ENCODE measurements around the gene GNA12.
A peak's percentile ranks its signal among the peaks of the same experiment; 100 is the strongest.

GNA12 gene

GRCh38 chr7:2792856-2793487, 51.1 kb downstream of the GNA12 start:
- no peak overlapping the region for H3K4me3 ChIP-seq (ENCODE audit: low read depth, low read length)
- DNase-seq (ENCODE audit: low read depth) = no peak

- no peak for DNase-seq (ENCODE audit: low read depth)
- H3K4me3 ChIP-seq (ENCODE audit: low read depth, low read length) = no peak overlapping the region
Observed at GRCh38 chr7:2792235-2792634, 51.9 kb downstream of the GNA12 start.

GRCh38 chr7:2791390-2791789, 52.7 kb downstream of the GNA12 start:
- DNase-seq (ENCODE audit: low read depth) = no peak
- H3K4me3 ChIP-seq (ENCODE audit: low read depth, low read length) = no peak overlapping the region

GRCh38 chr7:2787251-2787951, 56.7 kb downstream of the GNA12 start:
- H3K4me3 ChIP-seq (ENCODE audit: low read depth, low read length) = no peak overlapping the region
- DNase-seq (ENCODE audit: low read depth) = no peak

- no peak for DNase-seq (ENCODE audit: low read depth)
- no peak overlapping the region for H3K4me3 ChIP-seq (ENCODE audit: low read depth, low read length)
Observed at GRCh38 chr7:2786607-2787116, 57.4 kb downstream of the GNA12 start.

- no peak for DNase-seq (ENCODE audit: low read depth)
Observed at GRCh38 chr7:2785071-2785500, 59.0 kb downstream of the GNA12 start.

GRCh38 chr7:2782565-2782964, 61.5 kb downstream of the GNA12 start:
- H3K4me3 ChIP-seq (ENCODE audit: low read depth, low read length) = no peak overlapping the region
- DNase-seq (ENCODE audit: low read depth) = no peak

More at GRCh38 chr7:2785071-2785500, 59.0 kb downstream of the GNA12 start:
- no peak overlapping the region for H3K4me3 ChIP-seq (ENCODE audit: low read depth, low read length)

- DNase-seq (ENCODE audit: low read depth) = no peak
- H3K4me3 ChIP-seq (ENCODE audit: low read depth, low read length) = no peak overlapping the region
Observed at GRCh38 chr7:2782121-2782520, 62.0 kb downstream of the GNA12 start.

GRCh38 chr7:2781636-2782035, 62.5 kb downstream of the GNA12 start:
- peak; percentile 56 for DNase-seq (ENCODE audit: low read depth)
- H3K4me3 ChIP-seq (ENCODE audit: low read depth, low read length) = no peak overlapping the region

- no peak overlapping the region for H3K4me3 ChIP-seq (ENCODE audit: low read depth, low read length)
- DNase-seq (ENCODE audit: low read depth) = no peak
Observed at GRCh38 chr7:2779051-2779450, 65.1 kb downstream of the GNA12 start.

GRCh38 chr7:2777898-2778535, 66.1 kb downstream of the GNA12 start:
- no peak overlapping the region for H3K4me3 ChIP-seq (ENCODE audit: low read depth, low read length)
- no peak for DNase-seq (ENCODE audit: low read depth)

- no peak for DNase-seq (ENCODE audit: low read depth)
- H3K4me3 ChIP-seq (ENCODE audit: low read depth, low read length) = no peak overlapping the region
Observed at GRCh38 chr7:2776401-2776800, 67.7 kb downstream of the GNA12 start.

GRCh38 chr7:2775785-2776184, 68.3 kb downstream of the GNA12 start:
- no peak overlapping the region for H3K4me3 ChIP-seq (ENCODE audit: low read depth, low read length)
- no peak for DNase-seq (ENCODE audit: low read depth)

- no peak for DNase-seq (ENCODE audit: low read depth)
- H3K4me3 ChIP-seq (ENCODE audit: low read depth, low read length) = no peak overlapping the region
Observed at GRCh38 chr7:2775376-2775775, 68.7 kb downstream of the GNA12 start.

GRCh38 chr7:2774935-2775334, 69.2 kb downstream of the GNA12 start:
- no peak overlapping the region for H3K4me3 ChIP-seq (ENCODE audit: low read depth, low read length)
- no peak for DNase-seq (ENCODE audit: low read depth)

GRCh38 chr7:2774280-2774679, 69.8 kb downstream of the GNA12 start:
- no peak for DNase-seq (ENCODE audit: low read depth)

GRCh38 chr7:2773608-2774007, 70.5 kb downstream of the GNA12 start:
- H3K4me3 ChIP-seq (ENCODE audit: low read depth, low read length) = no peak overlapping the region
- DNase-seq (ENCODE audit: low read depth) = no peak

More at GRCh38 chr7:2774280-2774679, 69.8 kb downstream of the GNA12 start:
- H3K4me3 ChIP-seq (ENCODE audit: low read depth, low read length) = no peak overlapping the region

- no peak for DNase-seq (ENCODE audit: low read depth)
- no peak overlapping the region for H3K4me3 ChIP-seq (ENCODE audit: low read depth, low read length)
Observed at GRCh38 chr7:2771274-2771731, 72.8 kb downstream of the GNA12 start.

- H3K4me3 ChIP-seq (ENCODE audit: low read depth, low read length) = no peak overlapping the region
- DNase-seq (ENCODE audit: low read depth) = no peak
Observed at GRCh38 chr7:2764621-2765020, 79.5 kb downstream of the GNA12 start.

- DNase-seq (ENCODE audit: low read depth) = no peak
- H3K4me3 ChIP-seq (ENCODE audit: low read depth, low read length) = no peak overlapping the region
Observed at GRCh38 chr7:2763597-2763996, 80.5 kb downstream of the GNA12 start.

Data from skeletal muscle cell (primary cell).